Loucy (cell line): Measurements from ENCODE around the gene HCK.

Experiments used
- H2AFZ ChIP-seq: fragments of 200-600 bp; sonication (generic); 2 replicates; pipeline ENCODE4 v1.6.0; 2016; ENCODE audit warnings: antibody characterized with exemption, mild to moderate bottlenecking, low read length, moderate library complexity
- H3F3A ChIP-seq: fragments of 200-600 bp; 2 replicates; pipeline ENCODE4 v1.6.0; 2016; ENCODE audit warnings: antibody characterized with exemption, low read depth, mild to moderate bottlenecking
- H3K27me3 ChIP-seq: fragments of 200-600 bp; sonication (generic); 2 replicates; pipeline ENCODE4 v1.6.1; 2014; ENCODE audit warnings: low read length, mild to moderate bottlenecking; ENCODE audit not compliant: insufficient read depth, poor library complexity, severe bottlenecking
- H3K36me3 ChIP-seq: fragments of 200-600 bp; sonication (generic); 2 replicates; pipeline ENCODE4 v1.6.1; 2016; ENCODE audit warnings: low read length; ENCODE audit not compliant: insufficient read depth
- H3K4me1 ChIP-seq: fragments of 200-600 bp; sonication (generic); 2 replicates; pipeline ENCODE4 v1.5.1; 2014; ENCODE audit warnings: low read length, mild to moderate bottlenecking; ENCODE audit not compliant: insufficient read depth, poor library complexity, severe bottlenecking
- H3K4me2 ChIP-seq: fragments of 200-600 bp; sonication (generic); 2 replicates; pipeline ENCODE4 v1.6.0; 2014; ENCODE audit warnings: antibody characterized with exemption, low read length, low read depth, mild to moderate bottlenecking; ENCODE audit not compliant: poor library complexity, severe bottlenecking
- H3K4me3 ChIP-seq: fragments of 200-600 bp; sonication (generic); 2 replicates; pipeline ENCODE4 v1.5.1; 2014; ENCODE audit warnings: low read length, mild to moderate bottlenecking, mixed read lengths; ENCODE audit not compliant: poor library complexity, severe bottlenecking
- H3K79me2 ChIP-seq: fragments of 200-600 bp; sonication (generic); 2 replicates; pipeline ENCODE4 v1.6.1; 2014; ENCODE audit warnings: low read length; ENCODE audit not compliant: insufficient read depth
- H3K9ac ChIP-seq: fragments of 200-600 bp; sonication (generic); 2 replicates; pipeline ENCODE4 v1.6.0; 2014; ENCODE audit warnings: mild to moderate bottlenecking, low read depth, low read length, moderate library complexity; ENCODE audit not compliant: poor library complexity, severe bottlenecking
- H3K9me2 ChIP-seq: fragments of 200-600 bp; sonication (generic); replicated peaks from 2 replicates; pipeline ENCODE4 v1.6.1; 2016; ENCODE audit warnings: low read depth, low read length, mixed read lengths
- H3K9me3 ChIP-seq: fragments of 200-600 bp; sonication (generic); 2 replicates; pipeline ENCODE4 v1.6.1; 2014; ENCODE audit warnings: mild to moderate bottlenecking, antibody characterized with exemption, low read length, low read depth; ENCODE audit not compliant: insufficient read depth
- H4K20me1 ChIP-seq: fragments of 200-600 bp; sonication (generic); 2 replicates; pipeline ENCODE4 v1.6.0; 2014; ENCODE audit warnings: antibody characterized with exemption, low read length, mild to moderate bottlenecking; ENCODE audit not compliant: insufficient read depth, poor library complexity, severe bottlenecking
- CTCF ChIP-seq: fragments of 200-600 bp; sonication (generic); conservative IDR thresholded peaks from 2 replicates; pipeline ENCODE4 v1.5.1; 2014; ENCODE audit warnings: mild to moderate bottlenecking, antibody characterized with exemption, low read length
- EZH2phosphoT487 ChIP-seq: fragments of 200-600 bp; IDR thresholded peaks from 2 replicates; pipeline ENCODE4 v1.6.1; 2018; ENCODE audit warnings: antibody characterized with exemption, mild to moderate bottlenecking, moderate library complexity, borderline replicate concordance

The HCK gene

GRCh38 chr20:32078791-32079190 is 26.7 kb downstream of the HCK start:
- H3K79me2 ChIP-seq = no peaks in the 10 kb centered on the region
- peaks cover 7% of the 10 kb centered on the region for H3K4me1 ChIP-seq
- no peaks in the 10 kb centered on the region for H4K20me1 ChIP-seq
- H3K9me3 ChIP-seq = no peaks in the 10 kb centered on the region
- H3K4me2 ChIP-seq = no peak overlapping the region
- no peaks in the 10 kb centered on the region for H3K9me2 ChIP-seq
- no peak overlapping the region for H3K9ac ChIP-seq
- no peak for TF ChIP-seq CTCF
- no peak for TF ChIP-seq EZH2phosphoT487
- H3K27me3 ChIP-seq = no peaks in the 10 kb centered on the region
- H3K4me3 ChIP-seq = no peak overlapping the region
- no peak overlapping the region for H2AFZ ChIP-seq
- no peaks in the 10 kb centered on the region for H3K36me3 ChIP-seq
- no peaks in the 10 kb centered on the region for H3F3A ChIP-seq

- no peak for TF ChIP-seq EZH2phosphoT487
- TF ChIP-seq CTCF = no peak
- no peak overlapping the region for H3K4me3 ChIP-seq
- H3K9ac ChIP-seq = no peak overlapping the region
- H3K27me3 ChIP-seq = no peaks in the 10 kb centered on the region
- no peaks in the 10 kb centered on the region for H3K36me3 ChIP-seq
- no peaks in the 10 kb centered on the region for H3F3A ChIP-seq
- H3K9me3 ChIP-seq = no peaks in the 10 kb centered on the region
- H3K4me2 ChIP-seq = no peak overlapping the region
- no peaks in the 10 kb centered on the region for H3K79me2 ChIP-seq
- peaks cover 7% of the 10 kb centered on the region for H3K4me1 ChIP-seq
- H3K9me2 ChIP-seq = no peaks in the 10 kb centered on the region
- H2AFZ ChIP-seq = no peak overlapping the region
- no peaks in the 10 kb centered on the region for H4K20me1 ChIP-seq
These were observed 27.6 kb downstream of the HCK start for GRCh38 chr20:32079655-32080109.

GRCh38 chr20:32080783-32081182 is 28.7 kb downstream of the HCK start:
- H3K36me3 ChIP-seq = no peaks in the 10 kb centered on the region
- peaks cover 7% of the 10 kb centered on the region for H3K4me1 ChIP-seq
- H3K27me3 ChIP-seq = no peaks in the 10 kb centered on the region
- H3K9me2 ChIP-seq = no peaks in the 10 kb centered on the region
- no peaks in the 10 kb centered on the region for H3F3A ChIP-seq
- TF ChIP-seq EZH2phosphoT487 (no peak), CTCF (no peak)
- H4K20me1 ChIP-seq = no peaks in the 10 kb centered on the region
- H3K9ac ChIP-seq = no peak overlapping the region
- H2AFZ ChIP-seq = no peak overlapping the region
- no peak overlapping the region for H3K4me2 ChIP-seq
- H3K4me3 ChIP-seq = no peak overlapping the region
- no peaks in the 10 kb centered on the region for H3K79me2 ChIP-seq
- no peaks in the 10 kb centered on the region for H3K9me3 ChIP-seq
